PC-3 (cell line): ENCODE measurements around the gene EFEMP1.

Experiments used
- CTCF ChIP-seq: fragments of 300-600 bp; sonication (generic); conservative IDR thresholded peaks from 2 replicates; pipeline ENCODE4 v1.5.1; 2017; ENCODE audit warnings: antibody characterized with exemption, low read depth, mild to moderate bottlenecking, low read length
- EZH2phosphoT487 ChIP-seq: fragments of 300-600 bp; sonication (generic); IDR thresholded peaks from 2 replicates; pipeline ENCODE4 v1.6.1; 2018; ENCODE audit warnings: mild to moderate bottlenecking, antibody characterized with exemption, low read length, borderline replicate concordance

GRCh38 chr2:55918856-55919255, 4.7 kb downstream of the EFEMP1 start:
- TF ChIP-seq EZH2phosphoT487: no peak
- TF ChIP-seq CTCF: no peak
